HEK293 (cell line): ENCODE results near the gene ARHGAP21.

ENCODE experiments used
- CTCF ChIA-PET: fragments of 350-600 bp; formaldehyde crosslinking; extraction: SDS; loops from one replicate; lab custom pipeline; 2021; ENCODE audit warnings: antibody characterized with exemption; lab: Yijun Ruan, JAX
- POLR2A ChIA-PET: fragments of 300-600 bp; formaldehyde crosslinking; extraction: SDS; loops from one replicate; lab custom pipeline; 2020; ENCODE audit warnings: antibody characterized with exemption, inconsistent platforms; lab: Yijun Ruan, JAX
- H3K27ac ChIP-seq: fragments of 200-500 bp; sonication (Bioruptor generic); 2 replicates; pipeline ENCODE4 v1.5.1; 2014; ENCODE audit warnings: low read depth, low read length, control low read depth, inconsistent platforms; ENCODE audit errors: extremely low read depth
- H3K36me3 ChIP-seq, 2 experiments: fragments of 200-500 bp in 1 of 2; sonication (Bioruptor generic) in 1 of 2; 1 replicate in 1 of 2; 2 replicates in 1 of 2; pipeline ENCODE4 v1.5.1; 2014 to 2017; ENCODE audit warnings: inconsistent platforms in 2 of 2, low read length in 2 of 2; ENCODE audit not compliant: control insufficient read depth in 2 of 2, insufficient read depth in 1 of 2
- H3K4me1 ChIP-seq: fragments of 200-500 bp; sonication (Bioruptor generic); 2 replicates; pipeline ENCODE4 v1.5.1; 2014; ENCODE audit warnings: mild to moderate bottlenecking, low read length, inconsistent platforms; ENCODE audit not compliant: control insufficient read depth, insufficient read depth
- H3K4me3 ChIP-seq: 2 replicates; pipeline ENCODE4 v1.5.1; 2011; ENCODE audit warnings: low read depth, mild to moderate bottlenecking, control low read depth, low read length, moderate library complexity
- H3K9me3 ChIP-seq: fragments of 200-500 bp; sonication (Bioruptor generic); 2 replicates; pipeline ENCODE4 v1.5.1; 2014; ENCODE audit warnings: low read depth, low read length, inconsistent platforms; ENCODE audit not compliant: control insufficient read depth, insufficient read depth
- PRDM6 ChIP-seq: fragments of 450-650 bp; formaldehyde crosslinking; IDR thresholded peaks from 2 replicates; pipeline ENCODE4 v1.5.1; 2017; ENCODE audit warnings: missing biosample characterization, missing genetic modification characterization
- TRIM28 ChIP-seq: IDR thresholded peaks from 2 replicates; pipeline ENCODE4 v1.6.1; 2011; ENCODE audit warnings: low read length, control low read depth, borderline replicate concordance
- TSHZ1 ChIP-seq: fragments of 450-650 bp; formaldehyde crosslinking; IDR thresholded peaks from 2 replicates; pipeline ENCODE4 v1.5.1; 2016; ENCODE audit warnings: missing biosample characterization, missing genetic modification characterization, borderline replicate concordance
- ZBTB11 ChIP-seq: fragments of 450-650 bp; formaldehyde crosslinking; conservative IDR thresholded peaks from 2 replicates; pipeline ENCODE4 v1.5.1; 2016; ENCODE audit warnings: low read depth, missing biosample characterization, missing genetic modification characterization
- ZNF114 ChIP-seq: fragments of 450-650 bp; formaldehyde crosslinking; IDR thresholded peaks from 2 replicates; pipeline ENCODE4 v1.5.0; 2017; ENCODE audit warnings: missing biosample characterization, missing genetic modification characterization
- ZNF202 ChIP-seq: fragments of 450-650 bp; formaldehyde crosslinking; IDR thresholded peaks from 2 replicates; pipeline ENCODE4 v1.5.1; 2016; ENCODE audit warnings: missing biosample characterization, missing genetic modification characterization, borderline replicate concordance
- ZNF274 ChIP-seq, 2 experiments: fragments of 200-500 bp in 1 of 2; fragments of 450-650 bp in 1 of 2; sonication (Bioruptor generic) in 1 of 2; formaldehyde crosslinking in 1 of 2; IDR thresholded peaks; 2 replicates each; pipeline versions ENCODE4 v1.5.1 to v1.6.1; 2014 to 2016; ENCODE audit warnings: borderline replicate concordance in 1 of 2, inconsistent platforms in 1 of 2, low read length in 1 of 2, missing biosample characterization in 1 of 2, missing genetic modification characterization in 1 of 2
- ZNF292 ChIP-seq: fragments of 450-650 bp; formaldehyde crosslinking; IDR thresholded peaks from 2 replicates; pipeline ENCODE4 v1.5.1; 2016; ENCODE audit warnings: low read depth, missing biosample characterization, missing genetic modification characterization, borderline replicate concordance
- ZNF433 ChIP-seq: fragments of 450-650 bp; formaldehyde crosslinking; IDR thresholded peaks from 2 replicates; pipeline ENCODE4 v1.5.1; 2016; ENCODE audit warnings: missing biosample characterization, missing genetic modification characterization, low read depth
- ZNF48 ChIP-seq: fragments of 450-650 bp; formaldehyde crosslinking; IDR thresholded peaks from 2 replicates; pipeline ENCODE4 v1.5.1; 2016; ENCODE audit warnings: missing biosample characterization, missing genetic modification characterization
- ZNF544 ChIP-seq: fragments of 450-650 bp; formaldehyde crosslinking; IDR thresholded peaks from 2 replicates; pipeline ENCODE4 v1.5.0; 2017; ENCODE audit warnings: missing biosample characterization, missing genetic modification characterization
- ZNF548 ChIP-seq: fragments of 450-650 bp; formaldehyde crosslinking; IDR thresholded peaks from 2 replicates; pipeline ENCODE4 v1.5.1; 2016; ENCODE audit warnings: missing biosample characterization, missing genetic modification characterization
- ZNF571 ChIP-seq: fragments of 450-650 bp; formaldehyde crosslinking; IDR thresholded peaks from 2 replicates; pipeline ENCODE4 v1.5.0; 2017; ENCODE audit warnings: missing biosample characterization, missing genetic modification characterization
- ZNF707 ChIP-seq: fragments of 450-650 bp; formaldehyde crosslinking; IDR thresholded peaks from 2 replicates; pipeline ENCODE4 v1.5.1; 2016; ENCODE audit warnings: missing biosample characterization, missing genetic modification characterization
- ZNF768 ChIP-seq: fragments of 450-650 bp; formaldehyde crosslinking; IDR thresholded peaks from 2 replicates; pipeline ENCODE4 v1.5.1; 2018; ENCODE audit warnings: missing biosample characterization, mild to moderate bottlenecking, missing genetic modification characterization
- TF ChIP-seq, protein P1 (sequence below): fragments of 450-650 bp; formaldehyde crosslinking; IDR thresholded peaks from 2 replicates; pipeline ENCODE4 v1.5.1; 2017; ENCODE audit warnings: missing biosample characterization, missing genetic modification characterization

The ARHGAP21 gene

DNA sequence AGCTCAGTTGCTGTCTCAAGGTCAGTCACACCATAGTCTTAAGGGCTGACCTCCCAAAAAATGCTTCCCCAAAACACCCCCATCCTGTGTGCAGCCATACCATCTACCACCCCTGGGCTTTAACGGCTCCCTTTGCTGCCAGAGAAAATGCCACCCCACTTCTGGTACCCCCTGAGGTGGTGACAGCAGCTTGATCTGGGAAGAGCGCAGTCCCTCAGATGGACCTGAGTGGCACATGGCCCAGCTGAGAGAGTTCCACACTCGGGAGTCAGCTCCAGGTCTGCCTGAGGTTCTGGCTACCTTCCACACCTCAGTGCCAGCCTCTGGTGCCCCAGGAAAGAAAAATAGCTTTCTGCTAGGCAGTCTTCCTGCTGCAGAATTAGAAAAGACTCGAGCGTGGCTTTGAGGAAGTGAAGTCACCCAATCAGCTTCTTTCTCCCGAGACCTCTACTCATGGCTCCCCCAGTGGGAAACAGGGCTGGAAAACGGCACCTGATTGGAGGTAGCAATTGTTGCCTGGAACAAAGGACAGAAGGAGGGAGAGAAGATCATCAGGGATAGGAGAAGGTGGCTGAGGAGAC, 151.7 kb downstream of the ARHGAP21 start:
- no peaks in the 10 kb centered on the region; the same call in 1 of the 2 replicates for H3K4me1 ChIP-seq
- TF ChIP-seq ZNF433 (tag by site-specific recombination) (no peak), ZNF707 (tag by site-specific recombination) (peak; percentile 71; the same call in 1 of the 2 replicates)
- H3K4me3 ChIP-seq, result no peak overlapping the region
- ChIA-PET CTCF (interaction anchor here (1.4 to 1.7 kb wide), 2 partner anchors 15 to 45 kb away, joined by 3 to 5 read pairs; no protein-coding TSS in a partner anchor), POLR2A (interaction anchor here (0.5 kb wide), 1 partner anchor 484 kb away, joined by 9 read pairs; no protein-coding TSS in a partner anchor)
- no peaks in the 10 kb centered on the region for H3K9me3 ChIP-seq
- no peak overlapping the region for H3K27ac ChIP-seq
- H3K36me3 ChIP-seq, result no peaks in the 10 kb centered on the region

DNA sequence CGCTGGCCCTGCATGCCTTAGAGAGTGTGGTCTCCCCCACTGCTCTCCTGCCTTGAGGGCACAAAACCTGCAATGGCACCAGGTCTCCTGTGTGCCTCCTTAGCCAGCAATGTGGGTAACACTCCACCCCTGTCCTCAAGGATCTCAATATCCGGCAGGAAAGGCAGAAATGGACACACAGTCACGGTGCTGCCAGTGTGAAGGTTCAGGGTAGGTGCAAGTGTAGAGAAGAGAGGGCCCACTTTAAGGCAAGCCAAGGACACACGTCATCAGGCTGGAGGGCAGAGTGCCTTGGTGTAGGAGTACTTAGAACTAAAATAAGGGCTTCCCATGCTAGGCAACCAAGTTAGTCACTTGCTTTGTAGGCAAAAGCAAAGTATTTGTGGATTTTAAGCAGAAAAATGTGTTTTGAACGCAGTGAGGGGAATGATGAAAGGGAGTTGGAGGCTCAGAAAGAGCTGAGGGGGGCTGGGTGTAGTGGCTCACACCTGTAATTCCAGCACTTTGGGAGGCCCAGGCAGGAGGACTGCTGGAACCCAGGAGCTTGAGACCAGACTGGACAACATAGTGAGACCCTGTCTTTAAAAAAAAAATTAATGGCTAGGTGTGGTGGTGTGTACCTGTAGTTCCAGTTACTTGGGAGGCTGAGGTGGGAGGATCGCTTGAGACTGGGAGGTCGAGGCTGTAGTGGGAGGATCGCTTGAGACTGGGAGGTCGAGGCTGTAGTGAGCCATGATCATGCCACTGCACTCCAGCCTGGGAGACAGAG, 152.8 kb downstream of the ARHGAP21 start:
- Histone ChIP-seq H3K9me3 (no peaks in the 10 kb centered on the region), H3K36me3 (no peaks in the 10 kb centered on the region)
- TF ChIP-seq ZNF544 (tag by site-specific recombination) (no peak), ZNF202 (no peak), TSHZ1 (tag by site-specific recombination) (no peak), ZNF274 (IDR thresholded peaks at IDR 0.05; ENCODE audit: low read length) (no peak), ZNF274 (tag by site-specific recombination; IDR thresholded peaks at IDR 0.05; ENCODE audit: borderline replicate concordance) (no peak), ZBTB11 (no peak), ZNF768 (tag by site-specific recombination) (no peak), TRIM28 (no peak), PRDM6 (tag by site-specific recombination) (no peak), ZNF571 (no peak), ZNF548 (tag by site-specific recombination) (no peak), ZNF48 (no peak), ZNF292 (tag by site-specific recombination) (no peak), ZNF114 (no peak)
- TF ChIP-seq, protein P1, sequence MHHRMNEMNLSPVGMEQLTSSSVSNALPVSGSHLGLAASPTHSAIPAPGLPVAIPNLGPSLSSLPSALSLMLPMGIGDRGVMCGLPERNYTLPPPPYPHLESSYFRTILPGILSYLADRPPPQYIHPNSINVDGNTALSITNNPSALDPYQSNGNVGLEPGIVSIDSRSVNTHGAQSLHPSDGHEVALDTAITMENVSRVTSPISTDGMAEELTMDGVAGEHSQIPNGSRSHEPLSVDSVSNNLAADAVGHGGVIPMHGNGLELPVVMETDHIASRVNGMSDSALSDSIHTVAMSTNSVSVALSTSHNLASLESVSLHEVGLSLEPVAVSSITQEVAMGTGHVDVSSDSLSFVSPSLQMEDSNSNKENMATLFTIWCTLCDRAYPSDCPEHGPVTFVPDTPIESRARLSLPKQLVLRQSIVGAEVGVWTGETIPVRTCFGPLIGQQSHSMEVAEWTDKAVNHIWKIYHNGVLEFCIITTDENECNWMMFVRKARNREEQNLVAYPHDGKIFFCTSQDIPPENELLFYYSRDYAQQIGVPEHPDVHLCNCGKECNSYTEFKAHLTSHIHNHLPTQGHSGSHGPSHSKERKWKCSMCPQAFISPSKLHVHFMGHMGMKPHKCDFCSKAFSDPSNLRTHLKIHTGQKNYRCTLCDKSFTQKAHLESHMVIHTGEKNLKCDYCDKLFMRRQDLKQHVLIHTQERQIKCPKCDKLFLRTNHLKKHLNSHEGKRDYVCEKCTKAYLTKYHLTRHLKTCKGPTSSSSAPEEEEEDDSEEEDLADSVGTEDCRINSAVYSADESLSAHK (tag by site-specific recombination), result no peak
- TF ChIP-seq, all 188 proteins: peak for 0
- Histone ChIP-seq H3K4me3 (no peak overlapping the region), H3K4me1 (no peaks in the 10 kb centered on the region; the same call in 1 of the 2 replicates), H3K27ac (no peak overlapping the region)
- CTCF ChIA-PET, result interaction anchor here (1.7 kb wide), 1 partner anchor 46 kb away, joined by 5 read pairs; no protein-coding TSS in a partner anchor
- POLR2A ChIA-PET, result no interaction called here
